OCI-LY3 (cell line): ENCODE results near the gene MAP3K2.

ENCODE experiments used
- H2AFZ ChIP-seq: fragments of 200-600, 300-600 bp; shearing (Covaris generic); 2 replicates; pipeline ENCODE4 v1.6.0; 2014; ENCODE audit warnings: antibody characterized with exemption, low read depth, low read length
- H3K27ac ChIP-seq: fragments of 200-600, 300-600 bp; sonication (generic); 2 replicates; pipeline ENCODE4 v1.5.1; 2014; ENCODE audit warnings: mild to moderate bottlenecking, low read length, moderate library complexity, mixed read lengths
- H3K27me3 ChIP-seq: fragments of 200-600, 300-600 bp; sonication (generic); 2 replicates; pipeline ENCODE4 v1.6.1; 2014; ENCODE audit warnings: low read depth, low read length, mixed read lengths
- H3K36me3 ChIP-seq: fragments of 200-600, 300-600 bp; sonication (generic); replicated peaks from 2 replicates; pipeline ENCODE3; 2014; ENCODE audit warnings: low read depth, low read length, mixed read lengths
- H3K4me1 ChIP-seq: fragments of 300-600, 200-600 bp; sonication (generic); 2 replicates; pipeline ENCODE4 v1.6.1; 2014; ENCODE audit warnings: low read length, mixed read lengths
- H3K4me2 ChIP-seq: fragments of 200-600, 300-600 bp; sonication (generic); 2 replicates; pipeline ENCODE4 v1.6.1; 2014; ENCODE audit warnings: low read length, mixed read lengths
- H3K4me3 ChIP-seq: fragments of 300-600, 200-600 bp; sonication (generic); 2 replicates; pipeline ENCODE4 v1.5.1; 2014; ENCODE audit warnings: antibody characterized with exemption, mild to moderate bottlenecking, low read length, moderate library complexity
- H3K79me2 ChIP-seq: fragments of 300-600, 200-600 bp; shearing (Covaris generic); 2 replicates; pipeline ENCODE4 v1.6.1; 2014; ENCODE audit warnings: mild to moderate bottlenecking, low read length, mixed read lengths
- H3K9ac ChIP-seq: fragments of 300-600, 200-600 bp; shearing (Covaris generic); 2 replicates; pipeline ENCODE4 v1.6.0; 2014; ENCODE audit warnings: mild to moderate bottlenecking, low read length, moderate library complexity
- H3K9me3 ChIP-seq: fragments of 200-600, 300-600 bp; shearing (Covaris generic); 2 replicates; pipeline ENCODE4 v1.6.1; 2014; ENCODE audit warnings: low read length, mixed read lengths; ENCODE audit not compliant: insufficient read depth
- H4K20me1 ChIP-seq: fragments of 200-600, 300-600 bp; sonication (generic); 2 replicates; pipeline ENCODE4 v1.6.1; 2016; ENCODE audit warnings: low read length, mixed read lengths; ENCODE audit not compliant: insufficient read depth
- EZH2phosphoT487 ChIP-seq: fragments of 200-600 bp; shearing (Covaris generic); IDR thresholded peaks from 2 replicates; pipeline ENCODE4 v1.6.1; 2018; ENCODE audit warnings: antibody characterized with exemption, mixed run types, low read depth
- TF ChIP-seq, protein P1 (sequence below): fragments of 200-600, 300-600 bp; sonication (generic); IDR thresholded peaks from 2 replicates; pipeline ENCODE4 v1.5.1; 2014; ENCODE audit warnings: antibody characterized with exemption, low read length, low read depth

Gene MAP3K2

DNA sequence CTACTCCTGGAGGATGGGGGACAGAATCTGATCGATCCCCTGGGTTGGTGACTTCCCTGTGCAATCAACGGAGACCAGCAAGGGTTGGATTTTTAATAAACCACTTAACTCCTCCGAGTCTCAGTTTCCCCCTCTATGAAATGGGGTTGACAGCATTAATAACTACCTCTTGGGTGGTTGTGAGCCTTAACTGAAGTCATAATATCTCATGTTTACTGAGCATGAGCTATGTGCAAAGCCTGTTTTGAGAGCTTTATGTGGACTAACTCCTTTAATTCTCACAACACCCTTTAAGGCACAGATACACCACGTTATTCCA lies 31.3 kb upstream of the MAP3K2 start:
- Histone ChIP-seq H3K4me3 (no peak overlapping the region), H3K9ac (no peak overlapping the region), H3K27me3 (peaks cover 14% of the 10 kb centered on the region), H2AFZ (no peak overlapping the region), H3K79me2 (no peaks in the 10 kb centered on the region), H3K4me2 (no peak overlapping the region), H3K4me1 (peaks cover 11% of the 10 kb centered on the region), H3K27ac (no peak overlapping the region), H3K36me3 (no peaks in the 10 kb centered on the region), H3K9me3 (no peaks in the 10 kb centered on the region), H4K20me1 (no peaks in the 10 kb centered on the region)
- no peak for TF ChIP-seq EZH2phosphoT487

DNA sequence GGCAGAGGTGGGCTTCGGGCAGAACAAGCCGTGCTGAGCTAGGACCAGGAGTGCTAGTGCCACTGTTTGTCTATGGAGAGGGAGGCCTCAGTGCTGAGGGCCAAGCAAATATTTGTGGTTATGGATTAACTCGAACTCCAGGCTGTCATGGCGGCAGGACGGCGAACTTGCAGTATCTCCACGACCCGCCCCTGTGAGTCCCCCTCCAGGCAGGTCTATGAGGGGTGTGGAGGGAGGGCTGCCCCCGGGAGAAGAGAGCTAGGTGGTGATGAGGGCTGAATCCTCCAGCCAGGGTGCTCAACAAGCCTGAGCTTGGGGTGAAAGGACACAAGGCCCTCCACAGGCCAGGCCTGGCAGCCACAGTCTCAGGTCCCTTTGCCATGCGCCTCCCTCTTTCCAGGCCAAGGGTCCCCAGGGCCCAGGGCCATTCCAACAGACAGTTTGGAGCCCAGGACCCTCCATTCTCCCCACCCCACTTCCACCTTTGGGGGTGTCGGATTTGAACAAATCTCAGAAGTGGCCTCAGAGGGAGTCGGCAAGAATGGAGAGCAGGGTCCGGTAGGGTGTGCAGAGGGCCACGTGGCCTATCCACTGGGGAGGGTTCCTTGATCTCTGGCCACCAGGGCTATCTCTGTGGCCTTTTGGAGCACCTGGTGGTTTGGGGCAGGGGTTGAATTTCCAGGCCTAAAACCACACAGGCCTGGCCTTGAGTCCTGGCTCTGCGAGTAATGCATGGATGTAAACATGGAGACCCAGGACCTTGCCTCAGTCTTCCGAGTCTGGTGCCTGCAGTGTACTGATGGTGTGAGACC lies 30.7 kb upstream of the MAP3K2 start, which contains the start of gene PROC:
Gene PROC, plus strand, starts transcription at position 128 of the 812 bp plus-strand sequence. CDS start 1,516 bp downstream, outside the sequence.
- H3K79me2 ChIP-seq: no peaks in the 10 kb centered on the region
- H3K9ac ChIP-seq: no peak within 1 kb of the TSS
- peaks cover 11% of the 10 kb centered on the region for H3K4me1 ChIP-seq
- no peaks in the 10 kb centered on the region for H4K20me1 ChIP-seq
- peaks cover 19% of the 10 kb centered on the region for H3K27me3 ChIP-seq
- no peak within 1 kb of the TSS for H3K4me2 ChIP-seq
- no peak within 1 kb of the TSS for H3K4me3 ChIP-seq
- H3K36me3 ChIP-seq: no peaks in the 10 kb centered on the region
- no peaks in the 10 kb centered on the region for H3K9me3 ChIP-seq
- H3K27ac ChIP-seq: no peak within 1 kb of the TSS
- TF ChIP-seq EZH2phosphoT487: no peak
- TF ChIP-seq, protein P1, sequence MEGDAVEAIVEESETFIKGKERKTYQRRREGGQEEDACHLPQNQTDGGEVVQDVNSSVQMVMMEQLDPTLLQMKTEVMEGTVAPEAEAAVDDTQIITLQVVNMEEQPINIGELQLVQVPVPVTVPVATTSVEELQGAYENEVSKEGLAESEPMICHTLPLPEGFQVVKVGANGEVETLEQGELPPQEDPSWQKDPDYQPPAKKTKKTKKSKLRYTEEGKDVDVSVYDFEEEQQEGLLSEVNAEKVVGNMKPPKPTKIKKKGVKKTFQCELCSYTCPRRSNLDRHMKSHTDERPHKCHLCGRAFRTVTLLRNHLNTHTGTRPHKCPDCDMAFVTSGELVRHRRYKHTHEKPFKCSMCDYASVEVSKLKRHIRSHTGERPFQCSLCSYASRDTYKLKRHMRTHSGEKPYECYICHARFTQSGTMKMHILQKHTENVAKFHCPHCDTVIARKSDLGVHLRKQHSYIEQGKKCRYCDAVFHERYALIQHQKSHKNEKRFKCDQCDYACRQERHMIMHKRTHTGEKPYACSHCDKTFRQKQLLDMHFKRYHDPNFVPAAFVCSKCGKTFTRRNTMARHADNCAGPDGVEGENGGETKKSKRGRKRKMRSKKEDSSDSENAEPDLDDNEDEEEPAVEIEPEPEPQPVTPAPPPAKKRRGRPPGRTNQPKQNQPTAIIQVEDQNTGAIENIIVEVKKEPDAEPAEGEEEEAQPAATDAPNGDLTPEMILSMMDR: no peak
- H2AFZ ChIP-seq: no peak within 1 kb of the TSS

DNA sequence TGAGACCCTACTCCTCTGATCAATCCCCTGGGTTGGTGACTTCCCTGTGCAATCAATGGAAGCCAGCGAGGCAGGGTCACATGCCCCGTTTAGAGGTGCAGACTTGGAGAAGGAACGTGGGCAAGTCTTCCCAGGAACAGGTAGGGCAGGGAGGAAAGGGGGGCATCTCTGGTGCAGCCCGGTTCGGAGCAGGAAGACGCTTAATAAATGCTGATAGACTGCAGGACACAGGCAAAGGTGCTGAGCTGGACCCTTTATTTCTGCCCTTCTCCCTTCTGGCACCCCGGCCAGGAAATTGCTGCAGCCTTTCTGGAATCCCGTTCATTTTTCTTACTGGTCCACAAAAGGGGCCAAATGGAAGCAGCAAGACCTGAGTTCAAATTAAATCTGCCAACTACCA lies 29.6 kb upstream of the MAP3K2 start:
- no peaks in the 10 kb centered on the region for H4K20me1 ChIP-seq
- H3K36me3 ChIP-seq: no peaks in the 10 kb centered on the region
- H3K27me3 ChIP-seq: peaks cover 30% of the 10 kb centered on the region
- H3K4me3 ChIP-seq: no peak overlapping the region
- H3K4me1 ChIP-seq: peaks cover 11% of the 10 kb centered on the region
- no peak overlapping the region for H3K4me2 ChIP-seq
- H3K27ac ChIP-seq: no peak overlapping the region
- H2AFZ ChIP-seq: no peak overlapping the region
- no peaks in the 10 kb centered on the region for H3K79me2 ChIP-seq
- no peak overlapping the region for H3K9ac ChIP-seq
- H3K9me3 ChIP-seq: no peaks in the 10 kb centered on the region
- TF ChIP-seq, protein P1: no peak
- no peak for TF ChIP-seq EZH2phosphoT487

DNA sequence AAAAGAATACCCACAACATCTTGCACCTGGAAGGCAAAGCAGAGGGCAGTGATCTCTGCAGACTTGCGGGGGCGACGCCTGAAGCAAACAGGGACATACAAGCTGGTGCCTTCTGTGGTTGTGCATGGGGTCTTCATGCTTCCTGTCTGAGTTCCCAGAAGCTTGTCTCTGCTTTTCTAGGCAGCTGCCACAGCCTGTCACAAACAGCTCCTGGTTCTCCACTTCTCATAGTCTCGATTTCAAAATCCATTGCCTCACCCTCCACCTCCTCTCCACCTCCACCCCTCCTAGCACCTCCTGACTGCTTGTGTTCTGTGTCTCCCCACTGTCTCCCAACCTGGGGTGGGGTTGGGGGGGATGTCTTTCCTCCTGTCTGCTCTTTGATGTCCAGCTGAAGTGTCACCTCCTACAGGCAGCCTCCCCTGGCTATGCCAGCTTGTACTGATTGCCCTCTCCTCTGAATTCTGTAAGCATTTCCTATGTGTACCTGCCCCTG lies 28.8 kb upstream of the MAP3K2 start:
- Histone ChIP-seq H3K27ac (no peak overlapping the region), H4K20me1 (no peaks in the 10 kb centered on the region), H3K4me3 (peak overlapping the region; percentile 78), H3K36me3 (no peaks in the 10 kb centered on the region), H3K4me1 (peaks cover 19% of the 10 kb centered on the region), H3K9ac (peak overlapping the region; percentile 30), H3K27me3 (peaks cover 33% of the 10 kb centered on the region), H3K4me2 (peak overlapping the region; percentile 90), H3K79me2 (no peaks in the 10 kb centered on the region), H2AFZ (0 out of 2 replicates have a peak overlapping the region, but pooled peaks have one; percentile 16), H3K9me3 (no peaks in the 10 kb centered on the region)
- TF ChIP-seq EZH2phosphoT487: no peak
- TF ChIP-seq, protein P1: no peak
